Peyer's patch (tissue), 4 donors: Measurements from ENCODE around the gene RBP5.

Source experiments
- CTCF ChIP-seq, 6 experiments: fragments of 450-650 bp in 4 of 6; fragments of 200-600 bp in 2 of 6; sonication (generic) in 1 of 6; IDR thresholded peaks; one replicate each; pipeline ENCODE4 v1.5.1; 2017 to 2019; ENCODE audit warnings: antibody characterized with exemption in 6 of 6, mild to moderate bottlenecking in 3 of 6, moderate library complexity in 1 of 6
- POLR2A ChIP-seq, 2 donors: fragments of 450-650 bp; IDR thresholded peaks; one replicate each; pipeline ENCODE4 v1.5.1; 2017; ENCODE audit warnings: antibody characterized with exemption in 2 of 2, mild to moderate bottlenecking in 2 of 2, moderate library complexity in 2 of 2

GRCh38 chr12:7079826-7080125, 48.9 kb downstream of the RBP5 start:
- TF ChIP-seq CTCF (IDR thresholded peaks at IDR 0.05) (no peak), POLR2A (IDR thresholded peaks at IDR 0.05) (no peak)
